Stimulated activated memory B cell treated with anti-CD40 and anti-IgM and Interleukin-4, amounts not matched to agents 10 μg/mL and 1 μg/mL and 100 μg/mL, for 72 hours (primary cell): ENCODE results near the gene PPP1R12A.

ENCODE experiments used
- ATAC-seq: fragments of 150-1000 bp; cut with Tn5 transposase; 2 replicates; pipeline ENCODE4 v1.10.0; 2021
- H3K27ac Mint-ChIP-seq: one replicate; pipeline ENCODE4 v1.8.0; 2022; ENCODE audit warnings: mild to moderate bottlenecking, mixed read lengths
- H3K27me3 Mint-ChIP-seq: one replicate; pipeline ENCODE4 v1.8.0; 2022; ENCODE audit warnings: mixed read lengths
- H3K36me3 Mint-ChIP-seq: one replicate; pipeline ENCODE4 v1.8.0; 2022; ENCODE audit warnings: mixed read lengths
- H3K4me1 Mint-ChIP-seq: one replicate; pipeline ENCODE4 v1.8.0; 2022; ENCODE audit warnings: mixed read lengths
- H3K4me3 Mint-ChIP-seq: one replicate; pipeline ENCODE4 v1.8.0; 2022; ENCODE audit warnings: mild to moderate bottlenecking, moderate library complexity, mixed read lengths
- H3K9me3 Mint-ChIP-seq: one replicate; pipeline ENCODE4 v1.8.0; 2022; ENCODE audit warnings: mixed read lengths

PPP1R12A gene

DNA sequence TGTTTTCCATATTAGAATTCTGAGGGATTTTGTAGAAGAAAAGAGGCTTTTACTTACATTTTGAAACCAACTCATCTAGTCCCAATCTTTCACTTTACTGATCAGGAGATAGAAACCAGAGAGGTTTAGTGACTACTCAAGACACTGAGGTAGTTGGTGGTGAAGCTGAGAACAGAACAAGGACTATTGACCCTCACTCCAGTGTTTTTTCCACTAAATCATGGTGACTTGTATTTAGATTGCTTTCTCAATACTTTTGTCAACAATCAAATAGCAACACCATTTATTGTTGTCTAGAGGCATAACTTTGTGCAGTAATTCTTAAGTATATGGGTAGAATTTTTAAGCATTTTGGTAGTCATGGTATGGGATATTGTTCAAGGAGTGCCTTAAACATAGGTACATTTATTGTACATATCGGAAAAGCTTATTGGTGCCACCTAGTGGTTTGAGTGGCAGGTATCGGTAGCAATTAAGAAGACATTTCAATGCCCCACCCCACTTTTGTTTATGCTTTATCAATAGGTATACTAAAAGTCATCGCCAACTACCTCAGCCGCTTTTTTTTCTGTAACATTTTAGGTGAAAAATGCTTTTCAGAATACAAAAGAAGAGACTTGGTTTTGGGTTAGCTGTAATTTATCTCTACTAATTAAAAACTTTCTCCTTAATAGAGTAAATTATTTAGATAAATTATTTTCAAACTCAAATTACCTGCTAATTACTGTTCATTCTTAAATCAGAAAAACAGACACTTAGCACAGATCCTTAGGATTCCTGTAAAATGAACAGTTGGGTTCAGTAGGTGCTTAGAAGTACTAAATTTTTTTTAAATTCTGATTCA, 196.8 kb downstream of the PPP1R12A start:
- Mint-ChIP-seq H3K36me3 (no peaks in the 10 kb centered on the region), H3K4me1 (no peaks in the 10 kb centered on the region), H3K27ac (no peak overlapping the region), H3K9me3 (no peaks in the 10 kb centered on the region), H3K27me3 (no peaks in the 10 kb centered on the region), H3K4me3 (no peak overlapping the region)
- no peak for ATAC-seq

DNA sequence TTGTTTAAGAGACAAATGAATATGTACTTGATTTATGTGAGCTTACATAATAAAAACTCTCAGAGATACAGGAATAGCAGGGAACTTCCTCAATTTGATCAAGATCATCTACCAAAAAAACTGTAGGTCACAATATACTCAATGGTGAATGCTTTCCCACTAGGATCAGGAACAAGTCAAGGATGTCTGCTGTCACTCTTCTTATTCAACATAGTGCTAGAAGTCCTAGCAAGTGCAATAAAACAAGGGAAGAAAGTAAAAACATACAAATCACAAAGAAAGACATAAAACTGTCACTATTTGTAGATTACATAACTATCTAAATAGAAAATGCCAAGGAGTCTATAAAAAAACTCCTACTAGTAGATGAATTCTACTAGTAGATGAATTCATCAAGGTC, 202.3 kb downstream of the PPP1R12A start:
- Mint-ChIP-seq H3K4me1 (no peaks in the 10 kb centered on the region), H3K27me3 (peaks cover 26% of the 10 kb centered on the region), H3K36me3 (no peaks in the 10 kb centered on the region), H3K4me3 (no peak overlapping the region), H3K9me3 (no peaks in the 10 kb centered on the region), H3K27ac (no peak overlapping the region)
- no peak for ATAC-seq

DNA sequence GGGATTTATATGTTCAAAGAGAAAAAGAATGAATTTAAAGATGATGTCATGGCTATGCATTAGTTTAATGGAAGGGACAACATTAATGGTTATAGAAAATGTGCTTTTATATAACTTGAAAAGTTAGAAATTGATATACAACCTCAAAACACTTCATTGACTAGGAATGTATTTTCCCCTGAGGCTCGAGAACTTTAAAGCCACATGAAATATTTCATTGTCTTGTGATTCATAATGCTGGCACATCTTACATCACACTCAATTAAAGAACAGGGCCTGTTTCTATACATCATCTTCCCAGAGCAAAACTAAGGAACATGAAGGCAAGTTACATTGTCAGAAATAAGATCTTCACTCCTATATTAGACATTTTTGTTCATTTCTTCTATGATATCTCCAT, 208.9 kb downstream of the PPP1R12A start:
- no peaks in the 10 kb centered on the region for H3K9me3 Mint-ChIP-seq
- ATAC-seq: no peak
- H3K4me3 Mint-ChIP-seq: no peak overlapping the region
- no peak overlapping the region for H3K27ac Mint-ChIP-seq
- H3K4me1 Mint-ChIP-seq: no peaks in the 10 kb centered on the region
- peaks cover 27% of the 10 kb centered on the region for H3K27me3 Mint-ChIP-seq
- H3K36me3 Mint-ChIP-seq: peaks cover 5% of the 10 kb centered on the region
